ENCODE measurements around the gene SIM1.
"Not testable (repeated sequence)": the region's sequence is repeated elsewhere in the genome, so short reads cannot be mapped to it uniquely, and the experiment has no call there.

Gene SIM1

DNA sequence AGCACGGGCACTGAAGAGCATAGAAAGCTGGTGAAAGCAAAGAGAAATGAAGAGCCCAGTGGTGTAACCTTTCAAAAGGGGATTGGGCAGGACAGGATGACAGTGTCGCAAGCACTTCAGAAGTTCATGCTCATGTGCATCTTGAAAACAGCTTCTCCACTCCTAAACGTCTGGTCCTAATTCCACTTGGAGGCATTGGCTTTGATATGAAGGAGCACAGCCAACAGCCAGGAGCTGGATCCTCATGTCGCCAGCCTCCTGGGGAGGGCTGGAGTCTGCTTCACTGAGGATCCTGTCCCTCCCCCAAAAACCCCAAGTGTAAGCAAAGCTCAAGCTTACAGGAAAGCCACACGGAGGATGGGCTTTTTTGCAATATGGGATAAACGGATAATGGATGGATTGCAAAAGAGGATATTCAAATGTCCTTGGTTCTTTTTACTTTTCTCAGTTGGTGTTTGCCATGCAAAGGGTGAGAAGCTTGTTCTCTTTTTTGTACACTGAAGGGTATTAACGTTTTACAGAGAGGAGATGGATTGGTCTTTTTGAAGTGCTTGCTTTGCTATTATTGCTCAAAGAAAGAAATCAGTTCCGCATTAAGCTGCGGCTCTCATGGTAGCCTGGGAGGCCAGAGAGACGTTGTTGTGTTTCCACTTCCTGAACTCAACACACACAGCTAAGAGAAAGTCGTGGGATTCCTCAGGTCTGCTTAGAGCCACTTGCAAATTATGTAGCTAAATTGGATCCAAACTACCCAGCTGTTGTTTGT, 92.2 kb downstream of the SIM1 start:
- no peak for ATAC-seq
- Mint-ChIP-seq H3K4me1 (no peaks in the 10 kb centered on the region), H3K27me3 (peaks cover 8% of the 10 kb centered on the region), H3K9me3 (no peaks in the 10 kb centered on the region), H3K27ac (no peak overlapping the region), H3K4me3 (no peak overlapping the region)
- no peak for DNase-seq

DNA sequence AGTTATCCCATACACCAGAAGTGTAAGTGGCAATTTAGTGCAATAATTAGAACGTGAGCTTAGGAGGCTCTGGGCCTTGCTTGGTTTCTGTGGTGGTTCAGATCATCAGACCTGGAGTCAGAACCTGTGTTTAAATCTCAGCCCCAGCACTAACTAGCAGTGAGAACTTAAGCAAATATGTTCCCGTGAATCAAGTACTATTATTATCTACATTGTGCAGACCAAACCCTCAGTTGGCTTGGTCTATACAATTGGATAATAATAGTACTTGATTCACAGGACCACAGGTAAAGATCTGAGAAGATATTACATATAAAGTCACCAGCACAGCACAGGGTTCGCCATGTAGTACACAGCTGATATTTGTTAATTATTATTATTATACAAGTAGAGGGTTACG, 93.1 kb downstream of the SIM1 start:
- Mint-ChIP-seq H3K27me3 (peaks cover 8% of the 10 kb centered on the region), H3K4me1 (no peaks in the 10 kb centered on the region), H3K27ac (no peak overlapping the region), H3K4me3 (no peak overlapping the region), H3K9me3 (peaks cover 0 to under 1% of the 10 kb centered on the region in 2 donors)
- ATAC-seq (no peak), DNase-seq (no peak)

- DNase-seq: no peak
- Mint-ChIP-seq H3K4me1 (no peaks in the 10 kb centered on the region), H3K9me3 (peaks cover 0 to 6% of the 10 kb centered on the region in 2 donors), H3K4me3 (no peak overlapping the region), H3K27me3 (peaks cover 8% of the 10 kb centered on the region), H3K27ac (no peak overlapping the region)
- no peak for ATAC-seq
These were observed 94.5 kb downstream of the SIM1 start for GRCh38 chr6:100370265-100370664.

DNA sequence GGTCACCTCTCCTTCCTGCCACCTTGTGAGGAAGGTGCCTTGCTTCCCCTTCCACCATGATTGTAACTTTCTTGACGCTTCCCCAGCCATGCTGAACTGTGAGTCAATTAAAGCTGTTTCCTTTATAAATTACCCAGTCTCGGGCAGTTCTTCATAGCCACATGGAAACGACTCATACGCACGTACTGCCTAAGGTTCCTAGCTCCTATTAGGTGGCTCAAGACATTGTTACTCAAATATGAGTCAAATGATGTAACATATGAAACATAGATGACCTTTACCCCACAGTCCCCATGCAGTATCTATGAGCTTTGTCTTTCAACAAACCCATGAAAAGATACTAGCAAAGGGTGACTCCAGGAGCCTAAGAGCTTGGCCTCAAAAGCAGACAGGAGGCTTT, 98.3 kb downstream of the SIM1 start:
- H3K27ac Mint-ChIP-seq: no peak overlapping the region
- H3K27me3 Mint-ChIP-seq: no peaks in the 10 kb centered on the region

GRCh38 chr6:100363651-100364050, 101.1 kb downstream of the SIM1 start:
- DNase-seq (no peak), ATAC-seq (no peak)
- Mint-ChIP-seq H3K9me3 (peaks cover 0 to 6% of the 10 kb centered on the region in 2 donors), H3K4me3 (no peak overlapping the region), H3K27ac (no peak overlapping the region), H3K27me3 (no peaks in the 10 kb centered on the region), H3K4me1 (no peaks in the 10 kb centered on the region)

More for the DNA sequence above, 98.3 kb downstream of the SIM1 start:
- H3K4me3 Mint-ChIP-seq: no peak overlapping the region
- ATAC-seq (no peak), DNase-seq (no peak)
- H3K4me1 Mint-ChIP-seq: no peaks in the 10 kb centered on the region
- peaks cover 0 to 6% of the 10 kb centered on the region in 2 donors for H3K9me3 Mint-ChIP-seq

DNA sequence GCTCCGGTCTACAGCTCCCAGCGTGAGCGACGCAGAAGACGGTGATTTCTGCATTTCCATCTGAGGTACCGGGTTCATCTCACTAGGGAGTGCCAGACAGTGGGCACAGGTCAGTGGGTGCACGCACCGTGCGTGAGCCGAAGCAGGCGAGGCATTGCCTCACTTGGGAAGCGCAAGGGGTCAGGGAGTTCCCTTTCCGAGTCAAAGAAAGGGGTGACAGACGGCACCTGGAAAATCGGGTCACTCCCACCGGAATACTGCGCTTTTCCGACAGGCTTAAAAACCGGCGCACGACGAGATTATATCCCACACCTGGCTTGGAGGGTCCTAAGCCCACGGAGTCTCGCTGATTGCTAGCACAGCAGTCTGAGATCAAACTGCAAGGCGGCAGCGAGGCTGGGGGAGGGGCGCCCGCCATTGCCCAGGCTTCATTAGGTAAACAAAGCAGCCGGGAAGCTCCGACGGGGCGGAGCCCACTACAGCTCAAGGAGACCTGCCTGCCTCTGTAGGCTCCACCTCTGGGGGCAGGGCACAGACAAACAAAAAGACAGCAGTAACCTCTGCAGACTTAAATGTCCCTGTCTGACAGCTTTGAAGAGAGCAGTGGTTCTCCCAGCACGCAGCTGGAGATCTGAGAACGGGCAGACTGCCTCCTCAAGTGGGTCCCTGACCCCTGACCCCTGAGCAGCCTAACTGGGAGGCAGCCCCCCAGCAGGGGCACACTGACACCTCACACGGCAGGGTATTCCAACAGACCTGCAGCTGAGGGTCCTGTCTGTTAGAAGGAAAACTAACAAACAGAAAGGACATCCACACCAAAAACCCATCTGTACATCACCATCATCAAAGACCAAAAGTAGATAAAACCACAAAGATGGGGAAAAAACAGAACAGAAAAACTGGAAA, 109.7 kb downstream of the SIM1 start:
- H3K27me3 Mint-ChIP-seq, H3K4me1 Mint-ChIP-seq, H3K27ac Mint-ChIP-seq: not testable (repeated sequence)

GRCh38 chr6:100353276-100354015, 111.3 kb downstream of the SIM1 start:
- H3K4me1 Mint-ChIP-seq: no peaks in the 10 kb centered on the region
- no peak overlapping the region for H3K27ac Mint-ChIP-seq
- H3K9me3 Mint-ChIP-seq: no peaks in the 10 kb centered on the region
- no peaks in the 10 kb centered on the region for H3K27me3 Mint-ChIP-seq
- H3K4me3 Mint-ChIP-seq: no peak overlapping the region
- no peak for ATAC-seq
- DNase-seq: no peak

More for the DNA sequence above, 109.7 kb downstream of the SIM1 start:
- not testable (repeated sequence) for ATAC-seq, DNase-seq, H3K4me3 Mint-ChIP-seq, H3K9me3 Mint-ChIP-seq

DNA sequence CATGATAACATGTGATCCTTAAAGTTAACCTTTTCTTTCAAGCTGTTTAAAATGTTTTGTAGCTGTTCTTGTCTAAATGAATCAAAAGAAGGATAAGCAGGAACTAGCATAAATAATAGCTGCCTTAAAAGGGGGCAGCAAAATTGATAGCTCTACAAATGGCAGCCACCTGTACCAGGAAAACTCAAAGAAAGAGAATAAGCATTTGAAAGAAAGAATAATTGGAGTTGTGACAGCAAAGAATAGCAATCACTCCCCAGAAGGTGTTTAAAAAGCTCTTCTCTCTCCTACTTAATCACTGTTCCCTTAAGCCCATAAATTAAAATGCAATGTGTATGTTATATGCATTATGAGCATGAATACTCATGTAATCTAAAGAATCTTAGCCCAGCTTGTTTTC, 114.6 kb downstream of the SIM1 start:
- no peaks in the 10 kb centered on the region for H3K27me3 Mint-ChIP-seq
- no peak overlapping the region for H3K4me3 Mint-ChIP-seq
- no peaks in the 10 kb centered on the region for H3K4me1 Mint-ChIP-seq
- no peaks in the 10 kb centered on the region for H3K9me3 Mint-ChIP-seq
- ATAC-seq (no peak), DNase-seq (no peak)
- no peak overlapping the region for H3K27ac Mint-ChIP-seq

DNA sequence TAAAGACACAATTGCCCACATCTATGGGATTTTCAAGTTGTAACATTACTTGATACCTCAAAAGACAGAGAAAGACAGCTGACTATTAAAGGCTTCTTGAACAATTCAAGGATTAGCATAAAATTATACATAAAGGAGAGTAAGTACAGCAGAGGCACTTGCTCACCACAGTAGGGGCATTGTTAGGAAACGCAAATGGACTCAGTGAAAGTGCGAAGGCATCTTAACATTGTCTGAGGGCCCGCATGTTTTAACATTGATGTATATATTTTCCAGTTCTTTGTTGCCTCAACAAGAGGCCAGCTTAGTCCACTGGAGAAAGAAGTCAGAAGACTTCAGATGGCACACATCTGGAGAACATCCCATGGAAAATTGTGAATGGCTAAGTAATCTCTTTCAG, 115.4 kb downstream of the SIM1 start:
- no peak for DNase-seq
- Mint-ChIP-seq H3K4me3 (no peak overlapping the region), H3K9me3 (no peaks in the 10 kb centered on the region), H3K27ac (no peak overlapping the region), H3K27me3 (no peaks in the 10 kb centered on the region), H3K4me1 (no peaks in the 10 kb centered on the region)
- ATAC-seq: no peak

- Mint-ChIP-seq H3K27me3 (peaks cover 8% of the 10 kb centered on the region), H3K9me3 (peaks cover 0 to 6% of the 10 kb centered on the region in 2 donors), H3K27ac (no peak overlapping the region), H3K4me1 (no peaks in the 10 kb centered on the region), H3K4me3 (no peak overlapping the region)
- DNase-seq (no peak), ATAC-seq (no peak)
These were observed 116.7 kb downstream of the SIM1 start for GRCh38 chr6:100347901-100348550.

GRCh38 chr6:100346828-100347227, 117.9 kb downstream of the SIM1 start:
- Mint-ChIP-seq H3K27ac (no peak overlapping the region), H3K27me3 (peaks cover 8% of the 10 kb centered on the region), H3K9me3 (peaks cover 0 to 6% of the 10 kb centered on the region in 2 donors), H3K4me1 (no peaks in the 10 kb centered on the region), H3K4me3 (no peak overlapping the region)
- ATAC-seq (no peak), DNase-seq (no peak)

DNA sequence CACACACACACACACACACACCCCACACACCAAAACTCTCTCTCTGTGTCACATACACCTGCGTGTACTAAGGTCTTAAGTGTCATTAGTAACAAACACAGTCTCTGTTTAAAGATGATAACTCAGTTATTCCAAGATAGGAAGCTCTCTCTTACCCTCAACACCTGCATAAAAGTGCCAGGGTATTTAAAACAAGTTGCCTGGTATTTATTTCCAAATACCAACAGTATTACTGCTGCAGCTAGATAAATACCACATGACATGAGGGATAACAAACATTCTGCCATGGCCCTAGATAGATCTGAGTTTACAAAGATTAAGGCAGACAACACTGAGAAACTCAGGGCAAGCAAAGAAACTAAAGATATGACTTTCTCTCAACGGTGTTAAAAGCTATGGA, 118.5 kb downstream of the SIM1 start:
- no peak for ATAC-seq

GRCh38 chr6:100344761-100345160, 120.0 kb downstream of the SIM1 start:
- peaks cover 8% of the 10 kb centered on the region for H3K27me3 Mint-ChIP-seq
- no peak for ATAC-seq

More for the DNA sequence above, 118.5 kb downstream of the SIM1 start:
- no peak overlapping the region for H3K4me3 Mint-ChIP-seq
- no peak overlapping the region for H3K27ac Mint-ChIP-seq
- peaks cover 0 to 6% of the 10 kb centered on the region in 2 donors for H3K9me3 Mint-ChIP-seq
- peaks cover 8% of the 10 kb centered on the region for H3K27me3 Mint-ChIP-seq
- DNase-seq: no peak
- no peaks in the 10 kb centered on the region for H3K4me1 Mint-ChIP-seq

DNA sequence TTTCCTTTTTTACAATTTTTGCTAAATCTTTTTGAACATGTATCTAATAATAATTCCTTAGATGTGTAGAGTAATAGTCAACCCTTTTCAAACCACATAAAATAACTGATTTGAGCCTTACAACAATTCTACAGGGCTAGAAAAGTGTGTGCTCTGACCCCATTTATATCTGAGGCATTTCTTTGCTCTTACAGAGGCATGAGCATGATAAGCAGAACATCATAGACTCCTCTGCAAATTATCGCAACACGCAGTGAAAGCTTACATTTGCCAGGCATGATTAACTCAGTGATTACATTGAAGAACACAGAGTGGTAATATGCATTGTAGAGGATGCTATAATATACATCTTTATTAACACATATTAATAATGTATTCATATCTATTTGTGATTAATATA, 120.4 kb downstream of the SIM1 start:
- H3K27me3 Mint-ChIP-seq: peaks cover 8% of the 10 kb centered on the region
- H3K9me3 Mint-ChIP-seq: peaks cover 0 to 6% of the 10 kb centered on the region in 2 donors
- no peaks in the 10 kb centered on the region for H3K4me1 Mint-ChIP-seq
- ATAC-seq: no peak
- no peak for DNase-seq
- H3K27ac Mint-ChIP-seq: no peak overlapping the region
- H3K4me3 Mint-ChIP-seq: no peak overlapping the region

More at GRCh38 chr6:100344761-100345160, 120.0 kb downstream of the SIM1 start:
- H3K4me3 Mint-ChIP-seq: no peak overlapping the region
- H3K4me1 Mint-ChIP-seq: no peaks in the 10 kb centered on the region
- peaks cover 0 to 6% of the 10 kb centered on the region in 2 donors for H3K9me3 Mint-ChIP-seq
- no peak for DNase-seq
- no peak overlapping the region for H3K27ac Mint-ChIP-seq

Measured in stimulated activated naive CD8-positive, alpha-beta T cell treated with anti-CD3 and anti-CD28 coated beads, Interleukin-15, amount 100 ng/mL, for 72 hours (primary cell).